ENCODE data around the gene HOXD1.

The HOXD1 gene

GRCh38 chr2:176151442-176152287, 36.8 kb upstream of the HOXD1 start, which contains the start of gene HOXD4:
HOXD4 (plus strand) TSS chr2:176151550; CDS start chr2:176151634, 84 bp downstream.
- peaks cover 14 to 16% of the 10 kb centered on the region in 2 experiments for H3K36me3 ChIP-seq (ENCODE audit: control insufficient read depth in 1 of 2, insufficient read depth in 2 of 2, low read depth in 1 of 2, low read length in 2 of 2)
- H3K4me2 ChIP-seq (ENCODE audit: low read length, poor library complexity, severe bottlenecking) = peak within 1 kb of the TSS; percentile 90
- no peak within 1 kb of the TSS for H3K4ac ChIP-seq (ENCODE audit: low read depth in 1 of 2, low read length in 2 of 2)
- H2AFZ ChIP-seq (ENCODE audit: low read depth, low read length) = no peak within 1 kb of the TSS
- H3K79me1 ChIP-seq (replicated peaks; ENCODE audit: low read length, poor library complexity, severe bottlenecking) = peaks cover 12% of the 10 kb centered on the region
- no peak within 1 kb of the TSS for H4K91ac ChIP-seq (ENCODE audit: low read length)
- no peak within 1 kb of the TSS for H4K8ac ChIP-seq (ENCODE audit: low read length)
- no peak for DNase-seq
- H3K18ac ChIP-seq (ENCODE audit: low read depth in 1 of 2, low read length in 2 of 2) = no peak within 1 kb of the TSS
- peaks cover 12% of the 10 kb centered on the region for H3K4me1 ChIP-seq (ENCODE audit: control insufficient read depth, insufficient read depth, low read depth, low read length)
- H2AK5ac ChIP-seq (ENCODE audit: low read length, severe bottlenecking) = no peak within 1 kb of the TSS
- H3K4me3 ChIP-seq (ENCODE audit: insufficient read depth in 1 of 2, low read depth in 1 of 2, low read length in 2 of 2) = peak within 1 kb of the TSS in 1 of 2 experiments; percentile 59
- H3K9me3 ChIP-seq (ENCODE audit: control insufficient read depth, low read length) = no peaks in the 10 kb centered on the region
- H3K14ac ChIP-seq (ENCODE audit: low read length in 2 of 2) = no peak within 1 kb of the TSS
- no peak within 1 kb of the TSS for H2BK5ac ChIP-seq (ENCODE audit: low read depth, low read length, poor library complexity, severe bottlenecking)
- H3K27me3 ChIP-seq (ENCODE audit: control insufficient read depth in 1 of 2, insufficient read depth in 1 of 2, low read length in 2 of 2) = peaks cover 0 to 74% of the 10 kb centered on the region in 2 experiments
- no peak within 1 kb of the TSS for H2BK12ac ChIP-seq (ENCODE audit: low read length in 2 of 2)
- no peak within 1 kb of the TSS for H3K23ac ChIP-seq (ENCODE audit: low read length in 2 of 2)
- H3K27ac ChIP-seq (ENCODE audit: low read length, poor library complexity, severe bottlenecking) = no peak within 1 kb of the TSS
- no peak within 1 kb of the TSS for H3K9ac ChIP-seq (ENCODE audit: low read length)
- 13% methylated on average over 53 of the region's 55 CpGs for WGBS
- no peak within 1 kb of the TSS for H2BK120ac ChIP-seq (ENCODE audit: low read depth, low read length)
- no peak within 1 kb of the TSS for H2BK15ac ChIP-seq (ENCODE audit: low read depth, poor library complexity, severe bottlenecking)

GRCh38 chr2:176152350-176153181, 35.9 kb upstream of the HOXD1 start:
- no peak for DNase-seq
- H3K23ac ChIP-seq (ENCODE audit: low read length in 2 of 2) = no peak overlapping the region
- no peak overlapping the region for H2BK15ac ChIP-seq (ENCODE audit: low read depth, poor library complexity, severe bottlenecking)
- H3K4me3 ChIP-seq (ENCODE audit: insufficient read depth in 1 of 2, low read depth in 1 of 2, low read length in 2 of 2) = peak overlapping the region in 1 of 2 experiments; percentile 59
- H3K9ac ChIP-seq (ENCODE audit: low read length) = no peak overlapping the region
- peaks cover 17% of the 10 kb centered on the region for H3K4me1 ChIP-seq (ENCODE audit: control insufficient read depth, insufficient read depth, low read depth, low read length)
- H2AFZ ChIP-seq (ENCODE audit: low read depth, low read length) = no peak overlapping the region
- H3K18ac ChIP-seq (ENCODE audit: low read depth in 1 of 2, low read length in 2 of 2) = no peak overlapping the region
- H2AK5ac ChIP-seq (ENCODE audit: low read length, severe bottlenecking) = no peak overlapping the region
- H3K27ac ChIP-seq (ENCODE audit: low read length, poor library complexity, severe bottlenecking) = no peak overlapping the region
- H3K14ac ChIP-seq (ENCODE audit: low read length in 2 of 2) = no peak overlapping the region
- H3K4ac ChIP-seq (ENCODE audit: low read depth in 1 of 2, low read length in 2 of 2) = no peak overlapping the region
- WGBS = 35% methylated on average over 46 of the region's 48 CpGs
- no peak overlapping the region for H4K8ac ChIP-seq (ENCODE audit: low read length)
- H4K91ac ChIP-seq (ENCODE audit: low read length) = no peak overlapping the region
- H3K9me3 ChIP-seq (ENCODE audit: control insufficient read depth, low read length) = no peaks in the 10 kb centered on the region
- peak overlapping the region; percentile 83 for H3K4me2 ChIP-seq (ENCODE audit: low read length, poor library complexity, severe bottlenecking)
- peaks cover 14 to 16% of the 10 kb centered on the region in 2 experiments for H3K36me3 ChIP-seq (ENCODE audit: control insufficient read depth in 1 of 2, insufficient read depth in 2 of 2, low read depth in 1 of 2, low read length in 2 of 2)
- H2BK5ac ChIP-seq (ENCODE audit: low read depth, low read length, poor library complexity, severe bottlenecking) = no peak overlapping the region
- peaks cover 0 to 75% of the 10 kb centered on the region in 2 experiments for H3K27me3 ChIP-seq (ENCODE audit: control insufficient read depth in 1 of 2, insufficient read depth in 1 of 2, low read length in 2 of 2)
- peaks cover 12% of the 10 kb centered on the region for H3K79me1 ChIP-seq (replicated peaks; ENCODE audit: low read length, poor library complexity, severe bottlenecking)
- no peak overlapping the region for H2BK12ac ChIP-seq (ENCODE audit: low read length in 2 of 2)
- no peak overlapping the region for H2BK120ac ChIP-seq (ENCODE audit: low read depth, low read length)

DNA sequence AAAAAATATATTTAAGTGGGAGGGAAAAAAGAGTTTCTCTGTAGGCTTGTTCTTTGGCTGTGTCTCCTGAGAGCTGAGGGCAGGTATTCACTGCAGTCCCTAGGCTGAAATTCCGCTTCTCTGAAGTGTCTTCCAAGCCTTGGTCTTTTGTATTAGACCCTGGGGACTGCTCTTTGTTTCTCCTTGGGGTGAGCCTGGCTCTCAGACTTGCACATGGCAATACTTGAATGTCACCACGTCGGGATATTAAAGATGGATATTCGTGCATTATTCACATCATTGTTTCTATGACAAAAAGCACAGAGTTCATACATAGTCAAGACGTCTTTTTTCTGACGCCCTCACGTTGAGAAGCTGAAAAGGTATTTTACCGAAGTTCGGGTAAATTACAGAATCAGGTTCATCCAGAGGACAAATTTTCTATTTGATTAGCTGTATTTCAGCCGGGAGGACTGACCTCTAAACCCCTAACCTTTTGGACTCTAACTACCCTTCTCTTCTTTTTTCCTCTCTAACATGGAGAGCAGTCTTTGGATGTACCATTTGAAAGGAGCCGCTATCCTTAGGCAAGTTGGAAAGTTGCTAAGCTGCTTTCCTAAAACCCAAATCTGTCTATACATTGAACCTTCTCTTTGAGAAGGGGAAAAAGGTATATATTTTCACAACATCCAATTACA, 33.8 kb upstream of the HOXD1 start:
- peaks cover 7 to 16% of the 10 kb centered on the region in 2 experiments for H3K36me3 ChIP-seq (ENCODE audit: control insufficient read depth in 1 of 2, insufficient read depth in 2 of 2, low read depth in 1 of 2, low read length in 2 of 2)
- H3K9ac ChIP-seq (ENCODE audit: low read length) = no peak overlapping the region

More for the DNA sequence above, 33.8 kb upstream of the HOXD1 start:
- no peak overlapping the region for H3K4ac ChIP-seq (ENCODE audit: low read depth in 1 of 2, low read length in 2 of 2)
- peaks cover 0 to 78% of the 10 kb centered on the region in 2 experiments for H3K27me3 ChIP-seq (ENCODE audit: control insufficient read depth in 1 of 2, insufficient read depth in 1 of 2, low read length in 2 of 2)
- H3K23ac ChIP-seq (ENCODE audit: low read length in 2 of 2) = no peak overlapping the region
- no peak overlapping the region for H3K14ac ChIP-seq (ENCODE audit: low read length in 2 of 2)
- WGBS = 46% methylated on average over 10 of the region's 11 CpGs
- H2AFZ ChIP-seq (ENCODE audit: low read depth, low read length) = no peak overlapping the region
- no peak overlapping the region for H3K4me2 ChIP-seq (ENCODE audit: low read length, poor library complexity, severe bottlenecking)
- H2BK15ac ChIP-seq (ENCODE audit: low read depth, poor library complexity, severe bottlenecking) = no peak overlapping the region
- no peak overlapping the region for H2BK5ac ChIP-seq (ENCODE audit: low read depth, low read length, poor library complexity, severe bottlenecking)
- no peak overlapping the region for H4K91ac ChIP-seq (ENCODE audit: low read length)
- DNase-seq = no peak
- H3K9me3 ChIP-seq (ENCODE audit: control insufficient read depth, low read length) = no peaks in the 10 kb centered on the region
- no peak overlapping the region for H3K27ac ChIP-seq (ENCODE audit: low read length, poor library complexity, severe bottlenecking)
- H2BK120ac ChIP-seq (ENCODE audit: low read depth, low read length) = no peak overlapping the region
- no peak overlapping the region for H2BK12ac ChIP-seq (ENCODE audit: low read length in 2 of 2)
- H4K8ac ChIP-seq (ENCODE audit: low read length) = no peak overlapping the region
- no peak overlapping the region for H3K4me3 ChIP-seq (ENCODE audit: insufficient read depth in 1 of 2, low read depth in 1 of 2, low read length in 2 of 2)
- peaks cover 23% of the 10 kb centered on the region for H3K4me1 ChIP-seq (ENCODE audit: control insufficient read depth, insufficient read depth, low read depth, low read length)
- H3K79me1 ChIP-seq (replicated peaks; ENCODE audit: low read length, poor library complexity, severe bottlenecking) = peaks cover 8% of the 10 kb centered on the region
- H3K18ac ChIP-seq (ENCODE audit: low read depth in 1 of 2, low read length in 2 of 2) = no peak overlapping the region
- H2AK5ac ChIP-seq (ENCODE audit: low read length, severe bottlenecking) = no peak overlapping the region

Data from mesenchymal stem cell (in vitro differentiated cells and primary cell).